H1 (cell line): Measurements from ENCODE around the gene ACVR2B.

Experiments used
- CHD7 ChIP-seq: fragments of 300-600 bp; sonication (generic); IDR thresholded peaks from 2 replicates; pipeline ENCODE4 v1.7.1; 2012; ENCODE audit warnings: low read length, moderate library complexity, mild to moderate bottlenecking, inconsistent platforms; ENCODE audit not compliant: insufficient replicate concordance
- CREB1 ChIP-seq: IDR thresholded peaks from 2 replicates; pipeline ENCODE4 v1.6.1; 2012; ENCODE audit warnings: inconsistent platforms
- CTCF ChIP-seq, 3 experiments: IDR thresholded peaks; 1 replicate in 2 of 3; 2 replicates in 1 of 3; pipeline versions ENCODE4 v1.5.1 to v1.6.1; 2011; ENCODE audit warnings: low read length in 3 of 3, mild to moderate bottlenecking in 3 of 3, inconsistent platforms in 2 of 3, low read depth in 1 of 3, moderate library complexity in 1 of 3; ENCODE audit not compliant: insufficient read depth in 1 of 3; ENCODE audit errors: control extremely low read depth in 1 of 3
- EGR1 ChIP-seq: IDR thresholded peaks from 2 replicates; pipeline ENCODE4 v1.6.1; 2011; ENCODE audit warnings: low read depth, low read length, borderline replicate concordance
- MAFK ChIP-seq: IDR thresholded peaks from 2 replicates; pipeline ENCODE4 v1.6.1; 2012; ENCODE audit warnings: low read depth, mild to moderate bottlenecking, improper control_type of control experiment, low read length
- POLR2A ChIP-seq, 2 experiments: IDR thresholded peaks; 1 replicate in 1 of 2; 2 replicates in 1 of 2; pipeline ENCODE4 v1.6.1; 2011; ENCODE audit warnings: low read depth in 2 of 2, low read length in 2 of 2, mild to moderate bottlenecking in 2 of 2; ENCODE audit errors: control extremely low read depth in 1 of 2
- RAD21 ChIP-seq, 2 experiments: IDR thresholded peaks in 1 of 2; conservative IDR thresholded peaks in 1 of 2; 2 replicates each; pipeline ENCODE4 v1.6.1; 2011; ENCODE audit warnings: low read depth in 2 of 2, low read length in 2 of 2, improper control_type of control experiment in 1 of 2, inconsistent platforms in 1 of 2, mild to moderate bottlenecking in 1 of 2, moderate library complexity in 1 of 2

- TF ChIP-seq CHD7 (no peak), CTCF (IDR thresholded peaks at IDR 0.05; ENCODE audit: control extremely low read depth in 1 of 3, insufficient read depth in 1 of 3, low read depth in 1 of 3, low read length in 3 of 3) (no peak), POLR2A (IDR thresholded peaks at IDR 0.05; ENCODE audit: control extremely low read depth in 1 of 2, low read depth in 2 of 2, low read length in 2 of 2) (no peak), RAD21 (IDR thresholded peaks at IDR 0.05 in 1 of 2, conservative IDR thresholded peaks at IDR 0.05 in 1 of 2; ENCODE audit: low read depth in 2 of 2, low read length in 2 of 2) (no peak), EGR1 (no peak), CREB1 (no peak), MAFK (no peak)
Observed at GRCh38 chr3:38453913-38454177, 155 bp downstream of the ACVR2B start.
